Superior temporal gyrus (tissue), 1 donor: ENCODE results near the gene RASGRP4.
"Not testable (repeated sequence)": the region's sequence is repeated elsewhere in the genome, so short reads cannot be mapped to it uniquely, and the experiment has no call there.

Source experiments
- DNase-seq: peaks from one replicate; pipeline ENCODE4 v3.0.0-alpha.2; 2016; ENCODE audit errors: extremely low spot score

RASGRP4 gene

GRCh38 chr19:38371081-38371480, 54.9 kb downstream of the RASGRP4 start:
- DNase-seq: no peak

- DNase-seq: no peak
These were observed 55.7 kb downstream of the RASGRP4 start for GRCh38 chr19:38370299-38370698.

- DNase-seq: no peak
These were observed 56.4 kb downstream of the RASGRP4 start for GRCh38 chr19:38369584-38369983.

- no peak for DNase-seq
These were observed 59.0 kb downstream of the RASGRP4 start for GRCh38 chr19:38367041-38367440.

GRCh38 chr19:38362946-38363688, 62.9 kb downstream of the RASGRP4 start:
- not testable (repeated sequence) for DNase-seq

DNA sequence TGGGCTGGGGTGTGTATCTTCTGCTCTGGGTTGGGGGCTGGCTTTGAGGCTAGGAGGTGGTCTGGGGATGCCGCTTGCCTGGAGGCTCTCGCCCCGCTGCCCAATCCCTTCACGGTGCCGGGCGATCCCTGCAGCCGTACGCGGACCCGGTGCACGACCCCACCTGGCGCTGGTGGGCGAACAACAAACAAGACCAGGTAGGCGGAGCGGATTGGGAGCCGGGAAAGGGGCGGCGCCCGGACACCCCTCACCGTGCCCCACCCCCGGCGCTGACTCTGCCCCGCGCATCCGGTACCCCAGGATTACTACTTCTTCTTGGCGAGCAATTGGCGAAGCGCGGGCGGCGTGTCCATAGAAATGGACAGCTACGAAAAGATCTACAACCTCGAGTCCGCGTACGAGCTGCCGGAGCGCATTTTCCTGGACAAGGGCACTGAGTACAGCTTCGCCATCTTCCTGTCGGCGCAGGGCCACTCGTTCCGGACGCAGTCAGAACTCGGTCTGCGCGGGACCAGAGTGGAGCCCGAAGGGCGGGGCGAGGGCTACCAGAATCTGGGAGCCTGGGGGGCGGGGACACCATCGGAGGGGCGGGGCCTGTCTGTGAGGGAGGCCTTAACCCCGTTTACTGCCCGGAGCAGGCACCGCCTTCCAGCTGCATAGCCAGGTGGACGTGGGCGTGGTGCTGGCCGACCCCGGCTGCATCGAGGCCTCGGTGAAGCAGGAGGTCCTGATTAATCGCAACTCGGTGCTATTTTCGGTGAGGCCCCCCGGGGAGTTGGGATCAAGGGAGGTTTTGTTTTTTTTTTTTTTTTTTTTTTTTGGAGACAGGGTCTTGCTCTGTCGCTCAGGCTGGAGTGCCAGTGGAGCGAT, 63.7 kb downstream of the RASGRP4 start:
- no peak for DNase-seq

- peak; percentile 27 for DNase-seq
These were observed 64.4 kb downstream of the RASGRP4 start for GRCh38 chr19:38361633-38362075.

GRCh38 chr19:38360839-38361631, 65.0 kb downstream of the RASGRP4 start:
- no peak for DNase-seq

GRCh38 chr19:38360351-38360750, 65.7 kb downstream of the RASGRP4 start:
- no peak for DNase-seq

DNA sequence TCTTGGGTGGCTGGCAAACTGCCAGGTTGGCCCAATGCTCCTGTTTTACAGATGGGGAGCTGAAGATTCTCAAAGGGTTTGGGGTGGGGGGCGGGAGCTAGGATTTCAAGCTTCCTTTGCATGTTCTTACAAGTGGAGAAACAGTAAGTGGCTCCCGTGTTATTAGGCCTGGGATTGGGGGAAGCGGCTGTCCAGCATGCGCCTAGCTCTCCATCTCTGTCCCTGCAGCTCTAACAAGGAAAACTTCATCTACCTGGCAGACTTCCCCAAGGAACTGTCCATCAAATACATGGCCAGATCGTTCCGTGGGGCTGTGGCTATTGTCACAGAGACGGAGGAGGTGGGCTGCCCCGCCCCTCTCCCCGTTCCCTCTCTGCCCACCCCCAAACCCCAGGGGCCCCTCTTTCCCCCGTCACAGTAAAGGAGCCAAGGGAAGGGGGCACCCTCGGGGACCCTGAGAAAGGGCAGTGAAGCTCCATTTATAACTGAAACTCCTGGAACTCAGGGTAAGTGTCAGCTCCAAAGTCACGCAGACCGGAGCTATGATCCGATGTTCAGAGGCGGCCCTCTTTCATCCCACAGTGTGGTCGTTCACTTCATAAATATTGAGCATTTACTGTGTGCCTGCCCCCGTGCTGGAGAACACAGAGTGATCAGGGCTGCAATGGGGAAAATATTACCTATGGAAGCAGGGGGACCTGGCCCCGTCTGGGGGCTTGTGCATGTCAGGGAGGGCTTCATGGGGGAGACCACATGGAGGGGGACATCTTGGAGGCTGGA, 66.6 kb downstream of the RASGRP4 start:
- no peak for DNase-seq
